Upper lobe of right lung (tissue), 1 donor: ENCODE data around the gene HP1BP3. TPM values are rescaled to one million over a fixed set of nuclear protein-coding genes. Genes with fewer than 3 reads are reported as not detected.

Experiments used
- ATAC-seq: fragments of 200-7000 bp; cut with Tn5 transposase; one replicate; pipeline ENCODE4 v1.9.1; 2020; ENCODE audit warnings: mild to moderate bottlenecking, moderate library complexity
- DNase-seq: peaks from one replicate; pipeline ENCODE4 v3.0.0-alpha.2; 2020
- H3K27ac ChIP-seq: fragments of 200-600 bp; one replicate; pipeline ENCODE4 v1.8.0; 2022
- H3K27me3 ChIP-seq: fragments of 200-600 bp; one replicate; pipeline ENCODE4 v1.8.0; 2022; ENCODE audit warnings: mild to moderate bottlenecking
- H3K36me3 ChIP-seq: fragments of 200-600 bp; one replicate; pipeline ENCODE4 v1.8.0; 2022
- H3K4me1 ChIP-seq: fragments of 200-600 bp; one replicate; pipeline ENCODE4 v1.8.0; 2022
- H3K4me3 ChIP-seq: fragments of 200-600 bp; one replicate; pipeline ENCODE4 v1.8.0; 2022; ENCODE audit warnings: mild to moderate bottlenecking
- H3K9me3 ChIP-seq: fragments of 200-600 bp; one replicate; pipeline ENCODE4 v1.8.0; 2022
- intact Hi-C: fragments of 100-400 bp; cut with DNase I; formaldehyde crosslinking; loops from one replicate; pipeline ENCODE4 v1.11.0; 2022
- total RNA-seq: library from RNA; stranded (reverse); fragmentation: NEBNext Ultra II Directional; extraction: Animal tissue kit (Norgen Biotek cat#: 25700); gene quantifications from one replicate; pipeline ENCODE4 v1.2.1, GENCODE V29; 2021
- TF ChIP-seq, protein P1 (sequence below): fragments of 200-600 bp; IDR thresholded peaks from one replicate; pipeline ENCODE4 v1.8.0; 2022; ENCODE audit warnings: antibody characterized with exemption
- donor health status: DM: no; HTN: yes; CAD: no; lungs with severe emphysema.

HP1BP3 gene
- total RNA-seq, 1 donor from 2014 or later = 249 TPM

- peaks cover 10% of the 10 kb centered on the region for H3K36me3 ChIP-seq
- DNase-seq (no peak), ATAC-seq (no peak)
- H3K4me3 ChIP-seq = no peak overlapping the region
- TF ChIP-seq, protein P1, sequence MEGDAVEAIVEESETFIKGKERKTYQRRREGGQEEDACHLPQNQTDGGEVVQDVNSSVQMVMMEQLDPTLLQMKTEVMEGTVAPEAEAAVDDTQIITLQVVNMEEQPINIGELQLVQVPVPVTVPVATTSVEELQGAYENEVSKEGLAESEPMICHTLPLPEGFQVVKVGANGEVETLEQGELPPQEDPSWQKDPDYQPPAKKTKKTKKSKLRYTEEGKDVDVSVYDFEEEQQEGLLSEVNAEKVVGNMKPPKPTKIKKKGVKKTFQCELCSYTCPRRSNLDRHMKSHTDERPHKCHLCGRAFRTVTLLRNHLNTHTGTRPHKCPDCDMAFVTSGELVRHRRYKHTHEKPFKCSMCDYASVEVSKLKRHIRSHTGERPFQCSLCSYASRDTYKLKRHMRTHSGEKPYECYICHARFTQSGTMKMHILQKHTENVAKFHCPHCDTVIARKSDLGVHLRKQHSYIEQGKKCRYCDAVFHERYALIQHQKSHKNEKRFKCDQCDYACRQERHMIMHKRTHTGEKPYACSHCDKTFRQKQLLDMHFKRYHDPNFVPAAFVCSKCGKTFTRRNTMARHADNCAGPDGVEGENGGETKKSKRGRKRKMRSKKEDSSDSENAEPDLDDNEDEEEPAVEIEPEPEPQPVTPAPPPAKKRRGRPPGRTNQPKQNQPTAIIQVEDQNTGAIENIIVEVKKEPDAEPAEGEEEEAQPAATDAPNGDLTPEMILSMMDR = no peak
- H3K4me1 ChIP-seq = no peaks in the 10 kb centered on the region
- intact Hi-C loops = no loop called here
- H3K9me3 ChIP-seq = no peaks in the 10 kb centered on the region
- no peak overlapping the region for H3K27ac ChIP-seq
- H3K27me3 ChIP-seq = no peaks in the 10 kb centered on the region
Observed at GRCh38 chr1:20829946-20830345, 42.8 kb upstream of the HP1BP3 start.

- no peaks in the 10 kb centered on the region for H3K27me3 ChIP-seq
- H3K4me3 ChIP-seq = no peak overlapping the region
- intact Hi-C loops = no loop called here
- H3K27ac ChIP-seq = no peak overlapping the region
- H3K36me3 ChIP-seq = peaks cover 10% of the 10 kb centered on the region
- no peak for ATAC-seq
- DNase-seq = no peak
- H3K4me1 ChIP-seq = no peaks in the 10 kb centered on the region
- TF ChIP-seq, protein P1 = no peak
- no peaks in the 10 kb centered on the region for H3K9me3 ChIP-seq
Observed at GRCh38 chr1:20829531-20829930, 42.4 kb upstream of the HP1BP3 start.

DNA sequence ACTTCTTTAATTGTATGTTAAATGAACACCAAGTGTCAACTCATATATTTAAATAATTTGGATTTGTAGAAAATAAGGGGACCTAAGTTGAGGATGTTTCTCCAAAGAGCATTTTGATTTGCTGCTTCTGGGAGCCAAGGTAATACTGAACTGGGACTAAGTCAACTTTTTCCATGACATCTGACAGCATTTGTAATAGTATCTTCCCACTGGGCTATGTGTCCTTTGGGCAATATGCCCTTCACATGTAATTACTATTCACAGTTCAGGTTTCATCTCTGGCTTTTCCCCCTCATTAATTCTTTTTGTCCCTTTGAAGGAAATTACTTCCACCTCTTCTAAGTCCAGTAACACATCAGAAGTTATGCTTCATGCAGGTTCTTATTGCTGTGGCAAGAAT lies 36.7 kb upstream of the HP1BP3 start:
- Histone ChIP-seq H3K36me3 (peaks cover 22% of the 10 kb centered on the region), H3K27ac (no peak overlapping the region), H3K4me3 (no peak overlapping the region), H3K27me3 (no peaks in the 10 kb centered on the region), H3K9me3 (no peaks in the 10 kb centered on the region), H3K4me1 (no peaks in the 10 kb centered on the region)
- intact Hi-C loops = no loop called here
- TF ChIP-seq, protein P1 = no peak
- no peak for DNase-seq
- ATAC-seq = no peak

DNA sequence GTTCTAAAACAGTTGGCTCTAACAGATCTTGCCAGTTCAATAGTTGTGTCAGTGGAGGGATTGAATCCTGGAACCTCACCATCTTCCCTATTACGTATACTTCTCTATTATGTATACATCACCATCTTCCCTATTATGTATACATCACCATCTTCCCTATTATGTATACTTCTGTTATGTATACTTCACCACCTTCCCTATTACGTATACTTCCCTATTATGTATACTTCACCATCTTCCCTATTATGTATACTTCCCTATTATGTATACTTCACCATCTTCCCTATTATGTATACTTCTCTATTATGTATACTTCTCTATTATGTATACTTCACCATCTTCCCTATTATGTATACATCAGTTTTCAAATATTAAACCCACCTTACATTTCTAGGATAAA lies 34.4 kb upstream of the HP1BP3 start:
- intact Hi-C loops = no loop called here
- DNase-seq (no peak), ATAC-seq (no peak)

DNA sequence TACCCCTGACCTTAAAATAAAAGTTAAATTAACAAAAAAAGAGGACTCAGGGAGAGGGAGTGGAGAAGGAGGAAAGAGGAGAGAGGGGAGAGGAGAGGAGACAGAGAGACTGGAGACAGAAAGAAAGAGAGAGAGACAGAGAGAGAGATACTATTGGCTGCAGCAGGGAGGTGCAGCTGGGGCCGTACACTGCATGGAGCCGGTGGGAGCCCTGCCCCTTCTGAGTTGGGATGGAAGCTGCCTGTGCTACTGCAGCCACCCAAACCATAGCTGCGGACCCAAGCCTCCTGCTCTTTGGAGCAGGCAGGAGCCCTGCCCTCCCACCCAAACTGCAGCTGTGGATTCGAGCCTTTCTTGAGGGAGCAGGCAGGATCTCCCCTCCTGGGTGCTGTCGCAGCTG lies 32.7 kb upstream of the HP1BP3 start:
- intact Hi-C loops = no loop called here
- Histone ChIP-seq H3K4me3 (no peak overlapping the region), H3K4me1 (no peaks in the 10 kb centered on the region), H3K9me3 (no peaks in the 10 kb centered on the region), H3K27ac (no peak overlapping the region), H3K27me3 (no peaks in the 10 kb centered on the region), H3K36me3 (peaks cover 13% of the 10 kb centered on the region)
- DNase-seq (no peak), ATAC-seq (no peak)
- TF ChIP-seq, protein P1 = no peak

More for the DNA sequence above, 34.4 kb upstream of the HP1BP3 start:
- Histone ChIP-seq H3K9me3 (no peaks in the 10 kb centered on the region), H3K27ac (no peak overlapping the region), H3K4me3 (no peak overlapping the region), H3K27me3 (no peaks in the 10 kb centered on the region), H3K4me1 (no peaks in the 10 kb centered on the region), H3K36me3 (peaks cover 13% of the 10 kb centered on the region)
- TF ChIP-seq, protein P1 = no peak

DNA sequence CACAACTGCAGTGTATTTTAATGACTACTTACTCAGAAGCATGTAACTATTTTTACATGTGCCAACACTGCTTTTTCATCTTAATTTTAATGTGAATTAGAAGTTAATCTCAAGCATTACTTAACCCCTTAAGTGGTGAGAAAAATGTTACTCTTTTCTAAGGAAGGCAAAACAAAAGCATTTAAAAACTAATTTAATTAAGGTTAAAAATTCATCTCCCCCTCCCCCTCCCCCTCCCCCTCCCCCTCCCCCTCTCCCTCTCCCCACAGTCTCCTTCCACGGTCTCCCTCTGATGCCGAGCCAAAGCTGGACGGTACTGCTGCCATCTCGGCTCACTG lies 27.4 kb upstream of the HP1BP3 start:
- no peak for DNase-seq
- TF ChIP-seq, protein P1 = no peak
- Histone ChIP-seq H3K4me1 (no peaks in the 10 kb centered on the region), H3K4me3 (no peak overlapping the region), H3K9me3 (no peaks in the 10 kb centered on the region), H3K27me3 (no peaks in the 10 kb centered on the region), H3K36me3 (peaks cover 14% of the 10 kb centered on the region), H3K27ac (no peak overlapping the region)
- no peak for ATAC-seq
- intact Hi-C loops = no loop called here
